ENCODE measurements around the gene VMP1. TPM values are rescaled to one million over a fixed set of nuclear protein-coding genes. Genes with fewer than 3 reads are reported as not detected.

Gene VMP1
- total RNA-seq, 2 experiments from 2014 or later: 122 to 123 TPM

DNA sequence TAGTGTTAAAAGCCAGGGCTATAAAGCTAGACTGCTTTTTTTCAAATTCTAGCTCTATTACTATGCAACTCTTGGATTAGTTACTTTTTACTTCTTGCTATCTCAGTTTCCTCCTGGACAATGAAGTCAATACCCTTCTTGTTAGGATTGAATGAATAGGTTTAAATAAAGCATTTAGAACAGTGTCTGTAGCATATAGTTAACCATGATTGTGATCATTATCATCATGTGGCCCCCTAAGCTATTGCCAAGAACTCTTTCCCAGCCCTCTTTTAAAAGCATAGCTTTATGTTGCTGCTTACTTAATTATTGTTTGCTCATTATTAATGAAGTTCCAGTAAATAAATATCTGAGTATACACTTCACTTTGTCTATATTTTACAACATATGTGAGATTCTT is 4.5 kb downstream of the VMP1 start:
- DNase-seq (no peak), ATAC-seq (no peak)
- Mint-ChIP-seq H3K4me3 (no peak overlapping the region), H3K9me3 (ENCODE audit: insufficient read depth) (no peaks in the 10 kb centered on the region), H3K27ac (no peak overlapping the region), H3K4me1 (ENCODE audit: low read depth) (peaks cover 12% of the 10 kb centered on the region), H3K36me3 (ENCODE audit: low read depth) (peaks cover 10% of the 10 kb centered on the region), H3K27me3 (ENCODE audit: low read depth) (no peaks in the 10 kb centered on the region)
- ChIA-PET POLR2A (no interaction called here), CTCF (no interaction called here)

DNA sequence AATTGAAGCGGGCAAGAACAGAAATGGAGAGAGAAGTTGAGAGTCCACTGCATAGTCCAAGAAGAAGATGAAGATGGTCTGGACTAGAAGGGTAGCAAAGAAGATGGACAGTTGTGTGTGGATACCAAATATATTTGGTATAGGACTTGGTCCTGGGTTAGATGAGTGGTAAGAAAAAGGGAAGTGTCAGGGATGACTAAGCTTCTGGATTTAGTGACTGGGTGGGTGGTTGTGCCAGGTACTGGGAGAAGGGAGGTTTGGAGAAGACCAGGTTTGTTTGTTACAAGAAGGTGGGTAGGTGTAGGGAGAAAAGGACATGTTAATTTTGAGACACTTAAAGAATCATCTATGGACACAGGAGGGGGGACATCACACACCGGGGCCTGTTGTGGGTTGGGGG is 5.4 kb downstream of the VMP1 start:
- H3K36me3 Mint-ChIP-seq (ENCODE audit: low read depth): peaks cover 5% of the 10 kb centered on the region
- H3K27me3 Mint-ChIP-seq (ENCODE audit: low read depth): no peaks in the 10 kb centered on the region
- ChIA-PET CTCF (no interaction called here), POLR2A (no interaction called here)
- DNase-seq (no peak), ATAC-seq (no peak)
- H3K4me1 Mint-ChIP-seq (ENCODE audit: low read depth): peaks cover 12% of the 10 kb centered on the region
- no peak overlapping the region for H3K4me3 Mint-ChIP-seq
- no peak overlapping the region for H3K27ac Mint-ChIP-seq
- H3K9me3 Mint-ChIP-seq (ENCODE audit: insufficient read depth): no peaks in the 10 kb centered on the region

DNA sequence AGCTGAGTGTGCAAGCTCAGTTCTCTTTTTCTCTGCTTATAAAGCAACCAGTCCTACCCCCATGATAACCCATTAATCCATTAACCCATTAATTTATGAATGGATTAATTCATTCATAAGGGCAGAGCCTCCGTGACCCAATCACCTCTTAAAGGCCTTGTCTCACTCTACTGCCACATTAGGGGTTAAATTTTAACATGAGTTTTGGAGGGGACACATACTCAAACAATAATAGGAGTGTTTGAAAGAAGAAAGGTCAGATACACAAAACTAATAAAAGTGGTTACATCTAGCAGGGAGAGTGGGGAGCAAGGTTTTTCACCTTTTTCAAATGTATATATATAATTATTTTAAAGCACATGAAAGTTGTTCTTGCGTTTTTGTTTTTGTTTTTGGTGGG is 6.8 kb downstream of the VMP1 start:
- Mint-ChIP-seq H3K4me3 (no peak overlapping the region), H3K27ac (no peak overlapping the region), H3K4me1 (ENCODE audit: low read depth) (peaks cover 1% of the 10 kb centered on the region), H3K36me3 (ENCODE audit: low read depth) (peaks cover 7% of the 10 kb centered on the region), H3K9me3 (ENCODE audit: insufficient read depth) (no peaks in the 10 kb centered on the region), H3K27me3 (ENCODE audit: low read depth) (no peaks in the 10 kb centered on the region)
- DNase-seq (no peak), ATAC-seq (no peak)
- ChIA-PET POLR2A (no interaction called here), CTCF (no interaction called here)

DNA sequence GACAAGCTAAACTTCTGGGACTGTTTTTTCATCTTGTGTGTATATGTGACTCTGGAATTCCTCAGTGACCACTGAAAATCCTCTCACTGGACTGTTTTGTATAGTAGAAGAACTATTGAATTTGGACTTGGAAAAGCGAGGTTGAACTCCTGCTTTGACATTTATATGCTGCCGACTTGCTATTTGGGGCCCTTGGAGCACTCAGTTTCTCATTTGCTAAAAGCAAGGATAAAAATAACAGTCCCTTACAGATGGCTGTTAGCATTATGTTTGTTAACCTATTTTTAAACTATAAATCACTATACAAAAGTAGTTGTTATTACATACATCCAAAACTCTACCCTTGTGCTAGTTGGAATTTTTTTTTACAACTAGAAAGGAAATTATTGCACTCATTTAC is 9.0 kb downstream of the VMP1 start:
- Mint-ChIP-seq H3K27me3 (ENCODE audit: low read depth) (no peaks in the 10 kb centered on the region), H3K4me3 (no peak overlapping the region), H3K27ac (no peak overlapping the region), H3K9me3 (ENCODE audit: insufficient read depth) (no peaks in the 10 kb centered on the region), H3K36me3 (ENCODE audit: low read depth) (peaks cover 7% of the 10 kb centered on the region), H3K4me1 (ENCODE audit: low read depth) (no peaks in the 10 kb centered on the region)
- DNase-seq: no peak
- CTCF ChIA-PET: interaction anchor here (1.8 kb wide), 1 partner anchor 8 kb away, joined by 7 read pairs; no protein-coding TSS in a partner anchor
- POLR2A ChIA-PET: no interaction called here
- no peak for ATAC-seq

DNA sequence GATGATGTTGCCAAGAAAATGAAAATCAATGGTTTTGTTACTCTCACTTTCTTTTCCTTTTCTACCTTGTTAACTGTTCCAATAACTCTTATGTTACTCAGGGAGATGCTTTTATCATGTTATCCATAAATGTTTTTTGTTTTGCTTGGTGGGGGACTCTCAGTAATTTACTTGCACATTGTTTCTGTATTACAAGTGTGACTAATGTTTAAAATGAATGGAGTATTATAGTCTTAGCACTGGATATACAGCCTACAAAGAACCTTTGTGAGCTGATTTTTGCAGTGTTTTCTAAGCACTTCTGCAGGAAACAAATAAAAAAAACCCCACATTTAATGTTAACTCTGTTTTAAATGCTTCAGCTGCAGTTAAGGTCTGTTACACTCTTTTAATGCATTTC is 12.1 kb downstream of the VMP1 start:
- POLR2A ChIA-PET: no interaction called here
- Mint-ChIP-seq H3K4me1 (ENCODE audit: low read depth) (no peaks in the 10 kb centered on the region), H3K9me3 (ENCODE audit: insufficient read depth) (no peaks in the 10 kb centered on the region), H3K4me3 (no peak overlapping the region), H3K36me3 (ENCODE audit: low read depth) (peaks cover 4% of the 10 kb centered on the region), H3K27me3 (ENCODE audit: low read depth) (no peaks in the 10 kb centered on the region), H3K27ac (no peak overlapping the region)
- ATAC-seq (no peak), DNase-seq (no peak)
- CTCF ChIA-PET: no interaction called here

DNA sequence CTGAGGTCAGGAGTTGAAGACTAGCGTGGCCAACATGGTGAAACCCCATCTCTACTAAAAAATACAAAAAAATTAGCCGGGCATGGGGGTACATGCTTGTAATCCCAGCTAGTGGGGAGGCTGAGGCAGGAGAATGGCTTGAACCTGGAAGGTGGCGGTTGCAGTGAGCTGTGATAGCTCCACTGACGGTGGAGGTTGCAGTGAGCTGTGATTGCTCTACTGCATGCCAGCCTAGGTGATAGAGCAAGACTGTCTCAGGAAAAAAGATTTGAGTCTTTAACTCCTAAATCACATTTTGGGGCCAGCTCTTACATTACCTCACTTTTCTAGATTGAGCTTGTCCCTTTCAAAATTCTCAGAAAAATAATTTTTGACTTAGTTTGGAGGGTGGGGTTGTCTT is 15.2 kb downstream of the VMP1 start:
- ATAC-seq (no peak), DNase-seq (no peak)
- no peak overlapping the region for H3K4me3 Mint-ChIP-seq
- H3K9me3 Mint-ChIP-seq (ENCODE audit: insufficient read depth): no peaks in the 10 kb centered on the region
- H3K27me3 Mint-ChIP-seq (ENCODE audit: low read depth): no peaks in the 10 kb centered on the region
- POLR2A ChIA-PET: no interaction called here
- no peak overlapping the region for H3K27ac Mint-ChIP-seq
- peaks cover 2% of the 10 kb centered on the region for H3K36me3 Mint-ChIP-seq (ENCODE audit: low read depth)
- H3K4me1 Mint-ChIP-seq (ENCODE audit: low read depth): no peaks in the 10 kb centered on the region
- CTCF ChIA-PET: interaction anchor here (0.6 to 1.5 kb wide), 2 partner anchors 30 to 31 kb away, joined by 3 read pairs; no protein-coding TSS in a partner anchor

DNA sequence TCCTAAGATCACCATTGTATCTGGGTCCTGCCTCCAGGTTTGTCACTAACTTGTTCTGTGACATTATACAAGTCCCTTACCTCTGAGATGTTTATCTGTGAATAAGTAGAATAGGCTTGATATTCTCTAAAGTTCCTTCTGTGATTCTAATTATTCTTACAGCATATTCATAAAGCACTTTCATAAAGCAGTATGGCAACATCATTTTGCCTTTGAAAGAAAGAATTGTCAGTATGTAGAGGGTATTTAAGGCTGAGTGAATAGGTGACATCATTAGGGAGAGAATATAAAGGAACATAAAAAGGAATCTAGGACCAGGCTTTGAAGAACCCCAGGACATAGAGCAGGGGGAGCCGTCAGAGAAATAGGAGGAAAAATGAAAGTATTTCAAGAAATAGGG is 15.6 kb downstream of the VMP1 start:
- ATAC-seq (no peak), DNase-seq (no peak)
- H3K9me3 Mint-ChIP-seq (ENCODE audit: insufficient read depth): no peaks in the 10 kb centered on the region
- CTCF ChIA-PET: interaction anchor here (1.5 kb wide), 1 partner anchor 29 kb away, joined by 3 read pairs; no protein-coding TSS in a partner anchor
- H3K36me3 Mint-ChIP-seq (ENCODE audit: low read depth): peaks cover 2% of the 10 kb centered on the region
- H3K4me3 Mint-ChIP-seq: no peak overlapping the region
- no peaks in the 10 kb centered on the region for H3K27me3 Mint-ChIP-seq (ENCODE audit: low read depth)
- H3K4me1 Mint-ChIP-seq (ENCODE audit: low read depth): no peaks in the 10 kb centered on the region
- H3K27ac Mint-ChIP-seq: no peak overlapping the region
- POLR2A ChIA-PET: no interaction called here

DNA sequence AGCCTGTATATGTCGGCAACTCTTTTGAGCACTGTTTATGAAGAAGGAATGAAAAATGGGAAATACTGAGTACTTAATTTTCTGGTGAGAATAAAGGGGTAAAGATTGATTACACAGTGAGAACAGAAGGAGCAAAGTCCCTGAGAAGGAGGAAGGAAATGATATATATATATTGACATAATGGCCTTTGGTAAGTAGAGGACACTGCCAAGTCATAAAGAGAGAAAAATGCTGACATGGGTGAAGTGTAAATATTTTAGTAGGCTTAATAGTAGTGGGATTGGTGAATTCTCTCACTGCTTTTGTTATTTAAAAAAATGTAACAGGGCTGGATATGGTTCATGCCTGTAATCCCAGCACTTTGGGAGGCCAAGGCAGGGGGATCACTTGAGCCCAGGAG is 16.2 kb downstream of the VMP1 start:
- ATAC-seq: no peak
- CTCF ChIA-PET: no interaction called here
- H3K27me3 Mint-ChIP-seq (ENCODE audit: low read depth): no peaks in the 10 kb centered on the region
- no peaks in the 10 kb centered on the region for H3K9me3 Mint-ChIP-seq (ENCODE audit: insufficient read depth)
- no peak overlapping the region for H3K27ac Mint-ChIP-seq
- peaks cover 2% of the 10 kb centered on the region for H3K36me3 Mint-ChIP-seq (ENCODE audit: low read depth)
- no peak for DNase-seq
- POLR2A ChIA-PET: no interaction called here
- no peak overlapping the region for H3K4me3 Mint-ChIP-seq
- H3K4me1 Mint-ChIP-seq (ENCODE audit: low read depth): no peaks in the 10 kb centered on the region

DNA sequence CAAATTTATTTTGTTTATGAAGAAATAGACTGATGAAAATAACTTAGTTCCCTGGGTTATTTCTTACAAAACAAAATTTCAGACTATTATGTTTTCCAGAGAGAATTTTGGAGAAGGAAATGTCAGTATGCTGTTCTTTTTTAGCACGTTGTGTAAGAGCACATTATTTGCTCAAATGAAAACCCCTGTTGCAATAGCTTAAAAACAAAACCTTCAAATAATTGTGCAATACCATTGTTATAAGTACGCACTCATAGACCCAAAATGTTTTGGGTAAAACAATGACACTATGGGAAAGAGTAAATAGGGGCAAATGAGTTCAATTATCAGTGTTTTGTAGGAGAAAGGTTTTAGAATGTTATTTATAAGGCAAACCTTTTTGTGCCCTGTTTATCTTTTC is 18.2 kb downstream of the VMP1 start:
- Mint-ChIP-seq H3K36me3 (ENCODE audit: low read depth) (peaks cover 2% of the 10 kb centered on the region), H3K9me3 (ENCODE audit: insufficient read depth) (no peaks in the 10 kb centered on the region), H3K27ac (no peak overlapping the region), H3K4me1 (ENCODE audit: low read depth) (peaks cover 7% of the 10 kb centered on the region), H3K4me3 (no peak overlapping the region), H3K27me3 (ENCODE audit: low read depth) (no peaks in the 10 kb centered on the region)
- no peak for DNase-seq
- ATAC-seq: no peak
- POLR2A ChIA-PET: interaction anchor here (0.5 to 0.7 kb wide), 2 partner anchors 18 to 956 kb away, joined by 3 read pairs; partner anchors contain the start of genes PTRH2 and VMP1
- CTCF ChIA-PET: interaction anchor here (1.7 kb wide), 1 partner anchor 22 kb away, joined by 3 read pairs; no protein-coding TSS in a partner anchor

DNA sequence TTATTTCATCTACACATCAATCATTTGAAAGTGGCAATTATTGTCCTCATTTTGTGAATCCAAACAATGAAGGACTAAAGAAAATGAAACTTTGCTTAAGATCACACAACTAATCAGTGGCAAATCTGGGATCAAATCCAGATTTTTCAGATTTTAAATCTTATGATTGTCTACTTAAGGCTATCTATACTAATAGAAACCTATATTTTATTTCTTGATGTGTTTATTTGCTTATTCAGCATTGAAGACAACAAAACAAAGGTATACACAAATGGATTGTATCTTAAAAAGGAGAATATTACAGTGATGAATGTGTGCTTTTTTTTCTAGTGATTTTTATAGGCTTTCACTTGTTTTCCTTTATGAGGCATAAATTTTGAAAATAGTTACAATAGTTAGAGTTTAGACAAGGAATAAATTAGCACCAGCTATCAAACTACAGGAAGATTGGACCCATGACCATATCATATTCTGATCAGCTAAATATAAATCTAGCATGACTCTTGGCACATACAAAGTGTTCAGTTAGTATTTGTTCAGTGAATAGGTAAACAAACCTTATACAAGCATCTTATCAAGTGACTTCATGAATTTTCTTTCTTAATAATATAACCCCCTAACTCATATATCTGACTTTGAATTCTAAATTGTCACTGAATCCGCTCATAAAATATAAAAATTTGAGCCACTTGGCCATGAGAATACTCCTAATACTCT is 20.5 kb downstream of the VMP1 start:
- Mint-ChIP-seq H3K9me3 (ENCODE audit: insufficient read depth) (no peaks in the 10 kb centered on the region), H3K36me3 (ENCODE audit: low read depth) (peaks cover 5% of the 10 kb centered on the region), H3K27ac (no peak overlapping the region), H3K4me3 (no peak overlapping the region), H3K27me3 (ENCODE audit: low read depth) (no peaks in the 10 kb centered on the region), H3K4me1 (ENCODE audit: low read depth) (peaks cover 7% of the 10 kb centered on the region)
- ATAC-seq (no peak), DNase-seq (no peak)
- ChIA-PET POLR2A (no interaction called here), CTCF (interaction anchor here (1.2 kb wide), 1 partner anchor 8 kb away, joined by 3 read pairs; no protein-coding TSS in a partner anchor)

DNA sequence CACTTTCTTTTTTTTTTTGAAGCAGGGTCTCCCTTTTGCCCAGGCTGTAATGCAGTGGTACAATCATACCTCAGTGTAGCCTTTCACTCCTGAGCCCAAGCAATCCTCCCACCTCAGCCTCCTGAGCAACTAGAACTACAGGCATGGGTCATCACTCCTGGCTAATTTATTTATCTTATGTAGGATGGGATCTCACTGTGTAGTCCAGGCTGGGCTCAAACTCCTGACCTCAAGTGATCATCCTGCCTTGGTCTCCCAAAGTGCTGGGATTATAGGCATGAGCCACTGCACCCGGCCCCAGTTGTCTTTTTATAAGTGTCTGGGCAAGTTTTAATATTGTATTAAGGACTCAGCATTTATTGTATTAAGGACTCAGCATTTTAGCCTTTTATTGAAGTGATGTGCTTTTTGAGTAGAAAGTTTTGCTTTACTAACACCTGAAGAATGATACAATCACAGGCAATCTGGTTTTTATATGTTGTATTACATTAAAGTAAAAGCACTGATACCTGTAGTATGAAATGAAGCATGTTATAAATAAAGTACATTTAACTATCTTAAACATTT is 22.9 kb downstream of the VMP1 start:
- Mint-ChIP-seq H3K9me3 (ENCODE audit: insufficient read depth) (no peaks in the 10 kb centered on the region), H3K36me3 (ENCODE audit: low read depth) (peaks cover 8% of the 10 kb centered on the region), H3K27me3 (ENCODE audit: low read depth) (no peaks in the 10 kb centered on the region), H3K4me3 (no peak overlapping the region), H3K4me1 (ENCODE audit: low read depth) (peaks cover 7% of the 10 kb centered on the region), H3K27ac (no peak overlapping the region)
- ChIA-PET CTCF (no interaction called here), POLR2A (no interaction called here)
- ATAC-seq: no peak
- DNase-seq: no peak

DNA sequence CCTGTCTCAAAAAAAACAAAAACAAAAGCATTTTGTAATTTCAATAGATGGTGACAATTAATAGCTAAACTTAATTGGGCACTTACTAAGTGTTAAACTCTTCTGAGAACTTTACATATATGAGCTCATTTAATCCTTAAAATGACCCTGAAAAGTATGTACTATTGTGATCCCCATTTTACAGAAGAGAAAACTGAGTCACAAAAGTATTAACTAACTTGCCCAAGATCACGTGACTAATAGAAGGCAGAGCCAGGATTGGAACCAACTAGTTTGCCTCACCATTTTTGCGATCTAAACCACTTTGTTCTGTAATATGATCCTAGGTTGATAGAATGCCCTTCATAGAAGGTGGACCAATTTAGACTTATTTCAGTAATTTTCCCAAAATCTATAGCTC is 26.2 kb downstream of the VMP1 start:
- no peak for ATAC-seq
- Mint-ChIP-seq H3K4me1 (ENCODE audit: low read depth) (peaks cover 7% of the 10 kb centered on the region), H3K27ac (no peak overlapping the region), H3K36me3 (ENCODE audit: low read depth) (peaks cover 9% of the 10 kb centered on the region), H3K9me3 (ENCODE audit: insufficient read depth) (no peaks in the 10 kb centered on the region), H3K4me3 (no peak overlapping the region), H3K27me3 (ENCODE audit: low read depth) (no peaks in the 10 kb centered on the region)
- DNase-seq: no peak
- CTCF ChIA-PET: interaction anchor here (1.0 to 1.3 kb wide), 2 partner anchors 11 to 12 kb away, joined by 3 to 5 read pairs; no protein-coding TSS in a partner anchor
- POLR2A ChIA-PET: interaction anchor here (0.7 kb wide), 1 partner anchor 124 kb away, joined by 3 read pairs; no protein-coding TSS in a partner anchor

Measured in activated CD8-positive, alpha-beta T cell treated with anti-CD3 and anti-CD28 coated beads, Interleukin-2, amount 10 ng/mL, durations not matched to agents 7 days and 5 days (primary cell).